Activated B cell treated with CpG ODN at 0.5 μM for 24 hours (primary cell): ENCODE data around the gene BCHE. TPM values are rescaled to one million over a fixed set of nuclear protein-coding genes. Genes with fewer than 3 reads are reported as not detected.

Experiments
- ATAC-seq: fragments of 200-7000 bp; cut with Tn5 transposase; one replicate; pipeline ENCODE4 v1.10.0; 2021; ENCODE audit warnings: low read depth, mild to moderate bottlenecking, moderate library complexity
- CTCF ChIA-PET: fragments of 350-600 bp; sonication (Branson Sonifier 250); formaldehyde crosslinking; loops from one replicate; lab custom pipeline; 2021; ENCODE audit warnings: antibody characterized with exemption; lab: Charles Lee
- POLR2A ChIA-PET: fragments of 350-600 bp; sonication (Branson Sonifier 250); formaldehyde crosslinking; loops from one replicate; lab custom pipeline; 2021; ENCODE audit warnings: antibody characterized with exemption; lab: Charles Lee
- DNase-seq: peaks from one replicate; pipeline ENCODE4 v3.0.0; 2022
- H3K27ac Mint-ChIP-seq: one replicate; pipeline ENCODE4 v1.8.0; 2020; ENCODE audit warnings: mixed read lengths
- H3K27me3 Mint-ChIP-seq: one replicate; pipeline ENCODE4 v1.8.0; 2021; ENCODE audit warnings: mixed read lengths
- H3K36me3 Mint-ChIP-seq: one replicate; pipeline ENCODE4 v1.8.0; 2021; ENCODE audit warnings: low read depth, mixed read lengths
- H3K4me1 Mint-ChIP-seq: one replicate; pipeline ENCODE4 v1.8.0; 2021; ENCODE audit warnings: mixed read lengths
- H3K4me3 Mint-ChIP-seq: one replicate; pipeline ENCODE4 v1.8.0; 2020; ENCODE audit warnings: mild to moderate bottlenecking, mixed read lengths
- H3K9me3 Mint-ChIP-seq: one replicate; pipeline ENCODE4 v1.8.0; 2020; ENCODE audit warnings: mixed read lengths
- CTCF ChIP-seq: fragments of 200-600 bp; IDR thresholded peaks from one replicate; pipeline ENCODE4 v1.8.0; 2022; ENCODE audit warnings: antibody characterized with exemption, mild to moderate bottlenecking
- intact Hi-C: fragments of 100-400 bp; cut with micrococcal nuclease; formaldehyde crosslinking; loops from one replicate; pipeline ENCODE4 v1.15.1; 2024
- total RNA-seq: library from RNA; stranded (reverse); gene quantifications from 2 replicates; pipeline ENCODE4 v1.2.3, GENCODE V29; 2022

Gene BCHE
- total RNA-seq, 1 donor from 2014 or later: not detected

- POLR2A ChIA-PET: no interaction called here
- H3K9me3 Mint-ChIP-seq: no peaks in the 10 kb centered on the region
- no peak for ATAC-seq
Observed at GRCh38 chr3:165749821-165750220, 87.4 kb downstream of the BCHE start.

GRCh38 chr3:165749241-165749640 is 88.0 kb downstream of the BCHE start:
- Mint-ChIP-seq H3K9me3 (no peaks in the 10 kb centered on the region), H3K27ac (no peak overlapping the region), H3K36me3 (no peaks in the 10 kb centered on the region), H3K27me3 (no peaks in the 10 kb centered on the region), H3K4me3 (no peak overlapping the region), H3K4me1 (no peaks in the 10 kb centered on the region)
- POLR2A ChIA-PET: no interaction called here
- CTCF ChIA-PET: no interaction called here
- ATAC-seq: no peak
- no peak for TF ChIP-seq CTCF
- no peak for DNase-seq
- intact Hi-C loops: no loop called here

More at GRCh38 chr3:165749821-165750220, 87.4 kb downstream of the BCHE start:
- intact Hi-C loops: no loop called here
- no peak overlapping the region for H3K4me3 Mint-ChIP-seq
- CTCF ChIA-PET: no interaction called here
- DNase-seq: no peak
- H3K36me3 Mint-ChIP-seq: no peaks in the 10 kb centered on the region
- no peak for TF ChIP-seq CTCF
- no peaks in the 10 kb centered on the region for H3K27me3 Mint-ChIP-seq
- H3K27ac Mint-ChIP-seq: no peak overlapping the region
- no peaks in the 10 kb centered on the region for H3K4me1 Mint-ChIP-seq

- Mint-ChIP-seq H3K4me3 (no peak overlapping the region), H3K27ac (no peak overlapping the region), H3K27me3 (no peaks in the 10 kb centered on the region), H3K4me1 (no peaks in the 10 kb centered on the region), H3K9me3 (no peaks in the 10 kb centered on the region), H3K36me3 (no peaks in the 10 kb centered on the region)
- intact Hi-C loops: no loop called here
- DNase-seq (no peak), ATAC-seq (no peak)
- no peak for TF ChIP-seq CTCF
- POLR2A ChIA-PET: no interaction called here
- CTCF ChIA-PET: no interaction called here
Observed at GRCh38 chr3:165748094-165748493, 89.1 kb downstream of the BCHE start.

GRCh38 chr3:165746874-165747273 is 90.3 kb downstream of the BCHE start:
- ChIA-PET CTCF (no interaction called here), POLR2A (no interaction called here)
- ATAC-seq (no peak), DNase-seq (no peak)
- intact Hi-C loops: no loop called here
- H3K9me3 Mint-ChIP-seq: peaks cover 2% of the 10 kb centered on the region
- H3K4me3 Mint-ChIP-seq: no peak overlapping the region
- H3K27ac Mint-ChIP-seq: no peak overlapping the region
- H3K27me3 Mint-ChIP-seq: no peaks in the 10 kb centered on the region
- no peak for TF ChIP-seq CTCF
- no peaks in the 10 kb centered on the region for H3K4me1 Mint-ChIP-seq
- H3K36me3 Mint-ChIP-seq: no peaks in the 10 kb centered on the region

GRCh38 chr3:165744025-165744424 is 93.2 kb downstream of the BCHE start:
- POLR2A ChIA-PET: no interaction called here
- Mint-ChIP-seq H3K9me3 (peaks cover 3% of the 10 kb centered on the region), H3K27me3 (no peaks in the 10 kb centered on the region), H3K4me3 (no peak overlapping the region), H3K4me1 (no peaks in the 10 kb centered on the region), H3K27ac (no peak overlapping the region), H3K36me3 (no peaks in the 10 kb centered on the region)
- DNase-seq: no peak
- ATAC-seq: no peak
- CTCF ChIA-PET: no interaction called here
- intact Hi-C loops: no loop called here
- TF ChIP-seq CTCF: no peak
